ENCODE results near the gene CORO2B.
A peak's percentile ranks its signal among the peaks of the same experiment; 100 is the strongest.

CORO2B gene

GRCh38 chr15:68653031-68653635 lies 74.3 kb downstream of the CORO2B start:
- no peak for DNase-seq

GRCh38 chr15:68653801-68654200 lies 75.0 kb downstream of the CORO2B start:
- DNase-seq = no peak

GRCh38 chr15:68654786-68655560 lies 76.2 kb downstream of the CORO2B start:
- DNase-seq = no peak

GRCh38 chr15:68655686-68656437 lies 77.1 kb downstream of the CORO2B start:
- DNase-seq = no peak

- no peak for DNase-seq
Measured at GRCh38 chr15:68656438-68656739, 77.6 kb downstream of the CORO2B start.

GRCh38 chr15:68658151-68658550 lies 79.4 kb downstream of the CORO2B start:
- no peak for DNase-seq

- no peak for DNase-seq
Measured at GRCh38 chr15:68658641-68659358, 80.0 kb downstream of the CORO2B start.

GRCh38 chr15:68663526-68663925 lies 84.7 kb downstream of the CORO2B start:
- DNase-seq = no peak

- DNase-seq = peak; percentile 82
Measured at GRCh38 chr15:68666120-68666811, 87.5 kb downstream of the CORO2B start.

GRCh38 chr15:68666812-68667450 lies 88.1 kb downstream of the CORO2B start:
- DNase-seq = no peak

- no peak for DNase-seq
Measured at GRCh38 chr15:68667800-68668625, 89.2 kb downstream of the CORO2B start.

- DNase-seq = no peak
Measured at GRCh38 chr15:68668926-68669600, 90.3 kb downstream of the CORO2B start.

GRCh38 chr15:68672251-68672650 lies 93.5 kb downstream of the CORO2B start:
- no peak for DNase-seq

GRCh38 chr15:68672781-68673205 lies 94.0 kb downstream of the CORO2B start:
- DNase-seq = no peak

- DNase-seq = no peak
Measured at GRCh38 chr15:68674975-68675374, 96.2 kb downstream of the CORO2B start.

GRCh38 chr15:68676011-68676605 lies 97.3 kb downstream of the CORO2B start:
- no peak for DNase-seq

GRCh38 chr15:68676926-68677325 lies 98.1 kb downstream of the CORO2B start:
- no peak for DNase-seq

GRCh38 chr15:68677996-68678395 lies 99.2 kb downstream of the CORO2B start:
- DNase-seq = no peak

- DNase-seq = no peak
Measured at GRCh38 chr15:68678746-68679145, 100.0 kb downstream of the CORO2B start.

- DNase-seq = no peak
Measured at GRCh38 chr15:68679161-68679560, 100.4 kb downstream of the CORO2B start.
